ENCODE measurements around the gene ANAPC2.

The ANAPC2 gene

GRCh38 chr9:137173796-137174664, 14.3 kb downstream of the ANAPC2 start:
- DNase-seq, result no peak

GRCh38 chr9:137172901-137173795, 15.2 kb downstream of the ANAPC2 start:
- DNase-seq, result no peak

GRCh38 chr9:137171149-137171900, 17.0 kb downstream of the ANAPC2 start:
- no peak for DNase-seq

DNA sequence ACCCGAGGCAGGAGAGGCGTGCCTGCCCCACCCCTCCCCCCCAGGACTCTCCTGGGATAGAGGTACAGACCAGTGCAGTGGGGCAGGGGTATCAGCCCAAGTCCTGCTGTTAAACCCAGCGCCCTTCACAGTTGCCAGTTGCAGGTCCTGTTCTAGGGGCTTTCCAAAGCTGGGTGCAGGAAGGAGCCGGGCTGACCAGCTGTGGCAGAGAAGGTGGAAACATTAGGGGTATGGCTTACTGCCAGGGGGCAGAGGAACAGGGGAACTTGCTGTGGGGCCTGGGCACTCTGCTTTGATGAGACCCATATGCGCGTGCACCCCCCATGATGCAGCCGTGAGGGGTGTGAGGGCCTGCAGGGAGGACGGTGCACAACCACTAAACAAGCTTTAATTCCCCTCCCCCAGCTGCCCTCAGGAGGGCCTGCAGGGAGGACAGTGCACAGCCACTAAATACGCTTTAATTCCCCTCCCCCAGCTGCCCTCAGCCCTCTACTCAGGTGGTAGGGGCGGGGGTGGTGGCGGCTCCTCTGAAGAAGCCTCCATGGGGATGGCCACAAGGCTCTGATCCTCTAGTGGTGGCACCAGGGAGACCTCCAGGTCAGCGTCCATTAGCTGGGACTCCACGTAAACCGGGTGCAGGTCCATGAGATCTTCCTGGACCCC, 17.7 kb downstream of the ANAPC2 start:
- no peak for DNase-seq

- no peak for DNase-seq
These were observed 18.4 kb downstream of the ANAPC2 start, which contains the start of gene LRRC26 for GRCh38 chr9:137169896-137170358. TSS of gene LRRC26 (minus strand) at chr9:137170051. CDS start at chr9:137169943, 108 bp downstream.

DNA sequence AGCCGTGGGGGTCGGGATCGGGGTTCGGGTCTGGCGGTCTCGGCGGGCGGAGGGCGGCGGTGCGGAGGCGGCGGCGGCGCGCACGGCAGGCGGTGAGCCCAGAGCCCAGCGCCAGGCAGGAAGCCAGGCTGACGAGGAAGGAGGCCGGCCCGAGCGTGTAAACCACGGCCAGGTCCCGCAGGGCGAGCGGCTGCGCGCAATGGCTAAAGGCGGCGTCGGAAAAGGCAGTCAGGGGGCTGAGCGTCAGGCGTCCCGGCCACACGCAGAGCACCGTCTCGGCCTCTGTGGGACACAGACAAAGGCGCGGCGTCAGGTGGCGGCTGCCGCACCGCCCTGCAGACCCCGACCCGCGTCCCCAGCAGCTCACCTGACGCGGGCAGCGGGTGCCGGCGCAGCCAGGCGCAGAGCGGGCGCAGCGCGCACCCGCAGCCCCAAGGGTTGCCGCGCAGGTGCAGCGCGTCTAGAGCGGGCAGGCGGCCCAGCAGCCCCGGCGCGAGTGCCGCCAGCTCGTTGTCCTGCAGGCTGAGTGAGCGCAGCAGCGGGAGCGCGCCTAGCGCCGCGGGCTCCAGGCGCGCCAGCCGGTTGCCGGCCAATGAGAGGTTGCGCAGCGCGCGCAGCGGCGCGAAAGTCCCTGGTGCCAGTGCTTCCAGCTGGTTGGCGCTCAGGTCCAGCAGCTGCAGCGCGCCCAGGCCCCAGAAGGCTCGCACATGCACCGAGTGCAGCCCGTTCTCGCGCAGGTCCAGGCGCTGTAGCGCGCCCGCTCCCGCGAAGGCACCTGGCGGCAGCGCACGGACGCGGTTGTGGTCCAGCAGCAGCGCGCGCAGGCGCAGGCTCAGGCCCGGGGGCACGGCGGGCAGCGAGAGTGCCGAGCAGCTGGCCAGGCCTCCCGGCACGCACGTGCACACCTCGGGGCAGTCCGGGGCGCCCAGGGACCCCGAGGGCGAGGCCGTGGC, 19.2 kb downstream of the ANAPC2 start:
- peak in 1 of 2 experiments; percentile 54 for DNase-seq

GRCh38 chr9:137168573-137168903, 19.8 kb downstream of the ANAPC2 start:
- no peak for DNase-seq

GRCh38 chr9:137167747-137168572, 20.4 kb downstream of the ANAPC2 start:
- no peak for DNase-seq

DNA sequence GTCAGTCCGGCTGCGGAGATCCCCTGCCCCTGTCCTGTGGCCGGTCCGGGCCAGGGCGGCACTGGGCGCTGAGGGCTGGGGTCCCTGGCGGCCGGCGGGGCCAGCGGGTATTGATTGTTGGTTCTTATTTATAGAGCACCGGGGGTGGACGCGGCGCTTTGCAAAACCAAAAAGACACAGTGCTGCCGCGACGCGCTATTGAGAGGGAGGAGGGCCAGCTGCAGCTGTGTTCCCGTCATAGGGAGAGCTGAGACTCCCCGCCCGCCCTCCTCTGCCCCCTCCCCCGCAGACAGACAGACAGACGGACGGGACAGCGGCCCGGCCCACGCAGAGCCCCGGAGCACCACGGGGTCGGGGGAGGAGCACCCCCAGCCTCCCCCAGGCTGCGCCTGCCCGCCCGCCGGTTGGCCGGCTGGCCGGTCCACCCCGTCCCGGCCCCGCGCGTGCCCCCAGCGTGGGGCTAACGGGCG, 21.0 kb downstream of the ANAPC2 start:
- DNase-seq, result no peak

DNA sequence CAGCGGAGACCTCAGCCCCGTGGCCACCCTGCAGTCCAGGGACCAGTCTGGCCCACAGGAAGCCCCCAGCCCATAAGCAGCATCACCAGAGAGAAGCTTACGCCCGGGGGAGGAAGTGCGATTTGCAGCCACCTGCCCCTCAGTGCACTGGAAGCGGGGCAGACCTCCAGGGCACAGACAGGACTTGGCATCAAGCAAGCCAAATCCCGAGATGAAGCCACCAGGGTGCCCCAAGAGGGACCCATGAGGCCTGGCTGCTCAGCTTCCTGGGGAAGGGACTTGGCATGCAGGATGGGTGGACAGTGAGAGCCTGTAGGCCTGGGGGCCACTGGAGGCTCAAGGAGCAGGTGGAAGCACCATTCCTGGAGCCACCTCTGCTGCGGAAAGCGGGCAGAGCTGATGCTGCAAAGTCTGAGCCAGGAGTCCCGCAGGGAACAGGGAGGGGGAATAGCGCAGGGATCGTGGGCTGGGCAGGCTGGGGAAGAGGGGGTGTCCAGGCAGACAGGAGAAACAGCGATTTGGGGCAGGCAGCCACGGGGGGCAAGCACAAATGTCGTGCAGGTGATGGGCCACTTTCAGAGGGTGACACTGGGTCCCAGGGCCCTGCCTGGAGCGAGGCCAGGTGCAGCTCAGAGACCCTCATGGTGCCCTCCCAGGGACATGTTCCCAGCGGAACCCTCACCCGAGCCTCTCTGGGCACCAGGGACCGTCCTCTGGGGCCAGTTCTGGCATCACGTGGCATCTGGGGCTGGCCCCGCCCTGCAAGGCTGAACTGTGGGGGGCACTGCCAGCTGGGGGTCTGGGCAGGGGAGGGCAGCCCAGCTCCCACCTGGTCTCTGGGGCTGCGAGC, 21.8 kb downstream of the ANAPC2 start:
- DNase-seq, result no peak

DNA sequence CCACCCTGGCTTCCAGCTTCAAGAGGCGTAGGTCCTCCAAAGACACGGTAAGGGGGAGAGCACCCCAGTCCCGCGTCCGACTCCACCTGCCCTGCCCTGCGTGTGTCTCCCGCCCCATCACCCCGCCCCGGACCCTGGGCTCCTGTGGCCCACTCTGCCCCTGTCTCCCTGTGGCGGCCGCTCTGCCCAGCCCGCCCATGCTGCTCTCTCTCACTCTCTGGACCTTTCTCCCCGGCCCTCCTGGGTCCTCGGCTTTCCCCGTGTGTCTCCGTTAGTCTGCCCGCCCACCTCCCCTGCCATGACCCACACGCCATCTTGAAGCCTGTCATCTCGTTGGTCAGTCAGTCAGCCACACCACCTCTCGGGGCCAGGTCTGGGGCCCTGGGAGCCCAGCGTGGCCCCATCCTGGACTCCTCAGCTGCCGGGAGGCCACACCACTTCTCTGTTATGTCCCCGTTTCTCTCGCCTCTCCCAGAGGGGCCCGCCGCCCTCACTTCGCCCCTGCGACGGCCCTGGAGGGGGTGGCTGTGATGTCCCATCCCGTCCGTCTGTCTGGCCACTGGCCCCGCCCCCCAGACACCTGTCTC, 23.0 kb downstream of the ANAPC2 start:
- DNase-seq, result no peak

- no peak for DNase-seq
These were observed 23.8 kb downstream of the ANAPC2 start for GRCh38 chr9:137164370-137165249.

GRCh38 chr9:137163805-137164204, 24.6 kb downstream of the ANAPC2 start:
- DNase-seq, result no peak

DNA sequence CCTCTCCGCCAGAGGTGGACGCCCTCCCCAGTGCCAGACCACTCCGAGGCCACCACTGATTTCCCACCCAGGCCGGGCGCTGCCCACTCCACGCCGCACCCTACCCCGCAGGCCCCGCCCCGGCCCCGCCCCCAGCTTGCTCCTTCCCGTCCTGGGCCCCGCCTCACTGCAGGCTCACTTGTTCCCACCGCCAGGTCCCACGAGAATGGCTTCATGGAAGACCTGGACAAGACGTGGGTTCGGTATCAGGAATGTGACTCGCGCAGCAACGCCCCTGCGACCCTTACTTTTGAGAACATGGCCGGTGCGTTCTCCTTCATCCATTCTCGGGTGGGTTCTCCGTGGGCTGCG, 25.0 kb downstream of the ANAPC2 start:
- DNase-seq, result no peak

DNA sequence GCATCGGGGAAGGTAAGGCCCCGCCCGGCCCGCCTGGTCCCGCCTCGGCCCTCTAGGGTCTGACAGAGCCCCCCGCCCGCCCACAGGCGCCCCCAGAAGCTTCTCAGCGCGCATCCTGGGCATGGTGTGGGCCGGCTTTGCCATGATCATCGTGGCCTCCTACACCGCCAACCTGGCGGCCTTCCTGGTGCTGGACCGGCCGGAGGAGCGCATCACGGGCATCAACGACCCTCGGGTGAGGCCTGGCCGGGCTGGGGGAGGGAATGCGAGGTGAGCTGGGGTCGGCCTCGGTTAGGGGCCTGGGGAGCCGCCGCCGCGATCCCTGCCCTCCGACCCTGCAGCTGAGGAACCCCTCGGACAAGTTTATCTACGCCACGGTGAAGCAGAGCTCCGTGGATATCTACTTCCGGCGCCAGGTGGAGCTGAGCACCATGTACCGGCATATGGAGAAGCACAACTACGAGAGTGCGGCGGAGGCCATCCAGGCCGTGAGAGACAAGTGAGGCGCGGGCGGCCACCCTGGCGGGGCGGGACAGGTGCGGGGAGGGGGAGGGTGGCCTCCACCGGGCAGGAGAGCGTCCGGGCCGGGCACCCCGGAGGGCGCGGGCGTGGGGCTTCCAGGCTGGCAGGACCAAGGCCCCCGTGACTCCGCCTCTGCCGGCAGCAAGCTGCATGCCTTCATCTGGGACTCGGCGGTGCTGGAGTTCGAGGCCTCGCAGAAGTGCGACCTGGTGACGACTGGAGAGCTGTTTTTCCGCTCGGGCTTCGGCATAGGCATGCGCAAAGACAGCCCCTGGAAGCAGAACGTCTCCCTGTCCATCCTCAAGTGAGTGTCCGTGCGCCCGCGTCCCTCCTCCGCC, 25.6 kb downstream of the ANAPC2 start:
- no peak for DNase-seq

DNA sequence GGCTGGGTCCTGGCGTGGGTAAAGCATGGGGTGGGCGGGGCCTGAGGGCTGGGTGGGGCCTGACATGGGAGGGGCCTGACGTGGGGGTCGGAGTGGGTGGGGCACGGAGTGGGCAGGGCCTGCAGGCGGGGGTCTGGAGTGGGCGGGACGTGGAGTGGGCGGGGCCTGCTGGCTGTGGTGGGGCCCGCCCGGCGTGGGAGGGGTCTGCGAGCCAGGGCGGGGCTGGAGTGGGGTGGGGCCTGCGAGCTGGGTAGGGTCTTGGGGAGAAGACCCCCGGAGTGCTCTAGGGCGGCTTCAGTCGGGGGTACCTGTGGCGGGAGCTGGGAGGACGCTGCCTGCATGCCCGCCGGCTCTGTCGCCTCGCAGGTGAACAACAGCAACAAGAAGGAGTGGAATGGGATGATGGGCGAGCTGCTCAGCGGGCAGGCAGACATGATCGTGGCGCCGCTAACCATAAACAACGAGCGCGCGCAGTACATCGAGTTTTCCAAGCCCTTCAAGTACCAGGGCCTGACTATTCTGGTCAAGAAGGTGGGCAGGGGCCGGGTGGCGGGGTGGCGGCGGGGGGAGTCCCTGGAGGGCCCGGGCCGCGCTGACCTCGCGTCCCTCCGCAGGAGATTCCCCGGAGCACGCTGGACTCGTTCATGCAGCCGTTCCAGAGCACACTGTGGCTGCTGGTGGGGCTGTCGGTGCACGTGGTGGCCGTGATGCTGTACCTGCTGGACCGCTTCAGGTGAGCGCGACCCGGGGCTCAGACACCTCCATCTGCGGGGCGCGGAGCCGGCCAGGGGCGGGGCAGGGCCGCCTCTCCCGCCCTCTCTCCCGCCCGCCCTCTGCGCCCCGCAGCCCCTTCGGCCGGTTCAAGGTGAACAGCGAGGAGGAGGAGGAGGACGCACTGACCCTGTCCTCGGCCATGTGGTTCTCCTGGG, 26.5 kb downstream of the ANAPC2 start:
- no peak for DNase-seq
